ENCODE measurements around the gene RPS6KC1. TPM values are rescaled to one million over a fixed set of nuclear protein-coding genes. Genes with fewer than 3 reads are reported as not detected.

RPS6KC1 gene
- total and polyA plus RNA-seq, 9 donors, result 6.8 to 24.6 (median 18.8) TPM

GRCh38 chr1:213104604-213105003, 53.6 kb downstream of the RPS6KC1 start:
- WGBS, 3 donors, result 94 to 97% (median 94%) methylated on average over 2 of the region's 2 CpGs
- Histone ChIP-seq H3K4me1 (ENCODE audit: insufficient read depth) (no peaks in the 10 kb centered on the region), H3K9me3 (no peaks in the 10 kb centered on the region), H3K36me3 (no peaks in the 10 kb centered on the region), H3K27me3 (no peaks in the 10 kb centered on the region), H3K27ac (no peak overlapping the region), H3K4me3 (no peak overlapping the region)
- DNase-seq, result no peak
- intact Hi-C loops (cut with DNase I), result no loop called here
- TF ChIP-seq CTCF (IDR thresholded peaks at IDR 0.05) (no peak), POLR2A (IDR thresholded peaks at IDR 0.05) (no peak), EP300 (IDR thresholded peaks at IDR 0.05) (no peak)

GRCh38 chr1:213106298-213106697, 55.3 kb downstream of the RPS6KC1 start:
- no peak for DNase-seq

GRCh38 chr1:213107613-213108012, 56.6 kb downstream of the RPS6KC1 start:
- WGBS, 3 donors, result 94 to 97% (median 94%) methylated on average over 2 of the region's 2 CpGs

More at GRCh38 chr1:213106298-213106697, 55.3 kb downstream of the RPS6KC1 start:
- WGBS, 3 donors, result 97 to 100% (median 98%) methylated on average over 1 of the region's 1 CpG
- TF ChIP-seq CTCF (IDR thresholded peaks at IDR 0.05), result no peak
- Histone ChIP-seq H3K4me3 (no peak overlapping the region), H3K4me1 (ENCODE audit: insufficient read depth) (no peaks in the 10 kb centered on the region), H3K27me3 (no peaks in the 10 kb centered on the region), H3K9me3 (no peaks in the 10 kb centered on the region), H3K27ac (no peak overlapping the region), H3K36me3 (no peaks in the 10 kb centered on the region)
- intact Hi-C loops (cut with DNase I), result no loop called here

GRCh38 chr1:213110349-213111300, 59.6 kb downstream of the RPS6KC1 start:
- Histone ChIP-seq H3K4me1 (ENCODE audit: insufficient read depth) (no peaks in the 10 kb centered on the region), H3K4me3 (no peak overlapping the region), H3K9me3 (no peaks in the 10 kb centered on the region), H3K36me3 (no peaks in the 10 kb centered on the region), H3K27ac (no peak overlapping the region), H3K27me3 (no peaks in the 10 kb centered on the region)
- WGBS, 3 donors, result 75 to 85% (median 85%) methylated on average over 4 of the region's 4 CpGs
- TF ChIP-seq EP300 (IDR thresholded peaks at IDR 0.05) (no peak), POLR2A (IDR thresholded peaks at IDR 0.05) (no peak), CTCF (IDR thresholded peaks at IDR 0.05) (no peak)
- DNase-seq, result no peak
- intact Hi-C loops (cut with DNase I), result no loop called here

More at GRCh38 chr1:213107613-213108012, 56.6 kb downstream of the RPS6KC1 start:
- Histone ChIP-seq H3K27ac (no peak overlapping the region), H3K4me1 (ENCODE audit: insufficient read depth) (no peaks in the 10 kb centered on the region), H3K9me3 (no peaks in the 10 kb centered on the region), H3K27me3 (no peaks in the 10 kb centered on the region), H3K36me3 (no peaks in the 10 kb centered on the region), H3K4me3 (no peak overlapping the region)
- DNase-seq, result no peak
- intact Hi-C loops (cut with DNase I), result no loop called here
- TF ChIP-seq CTCF (IDR thresholded peaks at IDR 0.05) (no peak), POLR2A (IDR thresholded peaks at IDR 0.05) (no peak), EP300 (IDR thresholded peaks at IDR 0.05) (no peak)

Data from ovary (tissue), 9 donors.